ENCODE results near the gene OGDH.

OGDH gene

DNA sequence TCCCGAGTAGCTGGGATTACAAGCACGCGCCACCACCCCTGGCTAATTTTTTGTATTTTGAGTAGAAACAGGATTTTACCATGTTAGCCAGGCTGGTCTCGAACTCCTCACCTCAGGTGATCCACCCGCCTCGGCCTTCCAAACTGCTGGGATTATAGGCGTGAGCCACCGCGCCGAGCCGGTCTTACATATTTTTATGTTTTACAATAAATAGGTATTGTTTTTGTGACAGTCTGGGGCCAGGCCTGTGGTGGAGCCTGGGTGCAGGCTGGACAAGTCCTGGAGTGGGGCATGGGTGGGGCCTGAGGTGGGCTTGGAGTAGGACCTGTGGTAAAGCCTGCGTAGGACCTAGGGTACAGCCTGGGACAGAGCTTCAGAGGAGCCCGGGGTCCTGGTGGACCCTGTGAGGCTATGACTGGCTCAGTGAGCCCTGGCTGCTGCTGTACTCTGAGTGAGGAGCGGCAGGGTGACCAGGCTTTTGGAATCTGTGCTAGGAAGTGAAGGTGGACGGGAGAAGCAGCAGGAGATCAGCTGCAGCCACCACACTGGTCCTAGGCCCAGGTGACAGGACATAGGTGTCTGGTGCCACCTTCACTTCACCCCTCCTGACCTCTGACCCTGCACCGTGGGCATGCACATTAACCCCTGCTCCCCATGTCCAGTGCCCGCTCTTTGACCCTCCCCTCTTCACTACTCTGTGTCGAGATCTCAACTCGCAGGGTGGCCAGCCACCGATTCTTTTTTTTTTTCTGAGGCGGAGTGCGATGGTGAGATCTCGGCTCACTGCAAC is 132.6 kb downstream of the OGDH start:
- DNase-seq: no peak

DNA sequence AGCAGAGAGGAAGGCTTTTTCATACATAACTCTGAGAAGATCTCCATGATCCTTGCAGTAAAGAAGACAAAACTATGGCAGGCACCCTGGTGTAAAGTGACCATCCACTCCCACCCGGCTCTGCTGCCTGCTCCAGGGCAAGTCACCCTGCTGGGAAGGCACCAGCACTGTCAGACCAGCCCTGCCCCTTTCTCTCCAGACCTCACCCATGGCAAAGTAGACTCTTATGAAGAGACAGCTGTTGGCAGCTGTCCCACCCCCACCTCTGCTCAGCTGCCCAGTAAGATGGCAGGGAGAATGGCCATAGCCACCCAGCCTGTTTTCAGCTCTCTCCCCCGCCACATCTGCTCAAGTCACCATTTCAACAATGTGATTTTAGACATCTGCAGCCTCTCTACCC is 133.6 kb downstream of the OGDH start:
- no peak for DNase-seq

DNA sequence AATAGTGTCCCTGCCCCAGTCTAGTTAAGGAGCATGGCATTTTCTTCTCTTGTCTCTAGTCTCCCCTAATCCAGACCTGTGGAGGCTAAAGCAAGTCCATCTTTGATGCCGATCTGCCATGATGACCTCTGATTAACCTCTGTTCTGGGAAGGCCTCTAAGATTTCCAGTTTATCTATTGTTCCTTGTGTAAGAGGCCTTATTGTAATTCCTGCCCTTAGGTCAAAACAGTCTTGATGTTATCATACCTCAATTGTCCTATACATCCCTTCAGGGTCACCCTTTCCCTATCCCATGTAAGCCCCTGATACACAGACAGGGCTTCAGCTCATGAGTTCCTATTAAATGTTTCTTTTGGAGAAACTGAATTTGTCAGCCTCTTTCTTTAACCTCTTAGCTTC is 137.3 kb downstream of the OGDH start:
- no peak for DNase-seq

DNA sequence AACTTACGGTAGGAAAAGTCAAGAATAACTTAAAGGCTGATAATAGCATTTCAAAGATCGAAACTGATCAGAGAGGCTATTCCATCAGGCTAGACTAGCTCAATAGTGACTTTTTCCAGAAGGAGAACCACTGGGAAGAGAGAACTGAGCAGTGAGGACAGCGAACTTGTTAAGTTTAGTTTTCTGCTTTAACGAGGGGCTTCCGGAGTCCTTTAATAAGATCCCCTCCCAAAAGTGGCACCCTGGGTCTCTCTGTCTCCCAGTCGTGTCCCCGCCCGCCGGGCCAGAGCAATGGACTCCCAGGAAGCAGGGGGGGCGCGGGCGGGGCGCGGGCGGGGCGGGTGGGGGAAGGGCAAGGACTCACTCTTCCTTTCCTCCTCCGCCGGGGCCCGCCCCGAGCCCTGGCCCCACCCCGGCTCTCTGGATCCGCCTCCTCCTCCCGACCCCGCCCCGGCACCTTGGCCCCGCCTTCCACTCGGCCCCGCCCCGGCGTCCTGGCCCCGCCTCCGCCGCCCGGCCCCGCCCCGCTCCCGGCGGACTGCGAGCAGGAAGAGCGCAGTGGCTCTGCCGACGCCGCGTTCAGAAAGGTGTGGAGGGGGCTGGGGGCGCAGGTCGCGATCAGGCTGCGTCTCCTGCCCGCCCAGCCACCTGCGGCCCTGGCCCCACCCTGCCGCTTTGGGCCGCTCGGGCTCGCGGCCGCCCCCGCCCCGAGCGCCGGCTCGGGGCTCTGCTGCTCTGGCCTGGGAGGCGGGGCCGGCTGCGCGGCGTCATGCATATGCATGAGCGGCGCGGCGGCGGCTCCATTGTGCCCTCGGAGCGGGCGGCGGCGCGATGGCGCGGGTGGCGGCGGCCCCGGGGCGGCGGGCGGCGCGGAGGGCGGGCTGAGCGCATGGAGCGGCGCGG is 141.9 kb downstream of the OGDH start, which contains the start of gene ZMIZ2:
ZMIZ2 (plus strand) TSS at position 803 of the 903 bp plus-strand sequence. CDS start 7,403 bp downstream, outside the sequence.
- peak; percentile 87 for DNase-seq

DNA sequence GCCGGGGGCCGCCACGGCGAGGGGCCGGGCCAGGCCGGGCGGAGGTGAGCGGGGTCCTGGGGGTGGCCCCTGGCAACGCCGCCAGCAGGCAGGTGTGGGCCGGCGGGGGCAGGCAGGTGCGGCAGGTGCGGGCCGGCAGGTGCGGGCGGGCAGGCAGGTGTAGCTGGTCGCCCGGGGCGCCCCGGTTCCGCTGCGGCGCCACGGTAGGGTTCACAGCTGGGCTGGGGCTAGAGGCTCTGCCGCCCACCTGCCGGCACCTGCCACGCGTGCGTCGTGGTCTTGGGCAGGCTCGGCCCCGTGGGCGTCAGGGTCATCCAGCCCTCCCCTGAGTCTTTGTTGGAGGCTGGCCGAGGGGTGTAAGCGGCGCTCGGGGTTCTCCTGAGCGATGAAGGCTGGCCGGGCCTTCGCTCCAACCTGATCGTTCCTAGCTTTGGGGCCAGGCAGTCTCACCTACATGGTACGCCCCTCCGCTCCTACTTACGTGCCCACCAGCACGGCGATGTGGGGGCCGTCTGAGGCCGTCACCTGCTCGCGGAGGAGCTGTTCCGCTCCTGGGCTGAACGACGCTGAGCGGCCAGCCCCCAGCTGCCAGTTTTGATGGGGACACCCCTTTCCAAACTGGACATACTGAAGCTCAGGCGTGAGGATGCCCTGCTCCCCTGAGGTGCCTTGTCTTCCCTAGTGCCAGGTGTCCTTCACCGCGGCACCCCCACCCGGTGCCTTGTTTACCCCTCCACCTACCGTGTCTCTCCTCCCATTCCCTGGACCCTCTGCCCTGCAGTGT is 142.7 kb downstream of the OGDH start:
- no peak for DNase-seq

DNA sequence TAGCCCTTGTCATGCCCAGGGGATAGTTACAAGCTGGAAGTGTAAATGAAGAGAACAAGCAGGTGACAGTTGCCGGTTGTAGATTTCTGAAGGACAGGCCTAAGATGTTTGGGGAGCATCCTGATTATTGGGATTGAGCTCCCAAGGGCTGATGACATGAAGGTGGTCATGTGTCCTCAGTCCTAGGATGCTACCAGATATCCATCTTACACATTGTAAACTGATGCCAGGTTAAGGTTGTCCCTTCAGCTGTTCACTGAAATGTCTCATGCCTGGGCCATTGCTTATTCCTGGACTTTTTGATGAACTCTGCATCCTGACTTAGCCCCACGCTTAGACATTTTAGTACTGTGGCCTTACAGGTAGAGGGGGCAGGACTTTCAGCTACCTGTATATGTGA is 143.6 kb downstream of the OGDH start:
- no peak for DNase-seq

DNA sequence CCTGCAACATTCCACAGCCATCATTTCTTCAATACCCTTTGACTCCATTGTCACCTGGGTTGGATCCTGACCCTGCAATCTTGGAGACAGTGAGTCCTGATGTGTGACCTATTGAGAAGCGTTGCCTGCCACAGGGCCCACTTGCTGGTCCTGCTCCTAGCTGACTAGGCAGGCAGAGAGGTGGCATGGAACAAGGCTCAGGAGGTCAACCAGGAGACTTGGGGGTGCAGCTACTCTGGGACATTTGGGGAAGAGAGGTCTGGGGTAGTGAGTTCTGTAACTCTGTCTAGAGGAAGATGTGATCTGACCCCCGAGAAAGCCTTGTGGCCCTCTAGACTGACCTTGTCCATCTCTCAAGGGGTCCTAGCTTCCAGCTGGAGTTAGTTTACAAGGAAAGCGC is 144.0 kb downstream of the OGDH start:
- DNase-seq: no peak

DNA sequence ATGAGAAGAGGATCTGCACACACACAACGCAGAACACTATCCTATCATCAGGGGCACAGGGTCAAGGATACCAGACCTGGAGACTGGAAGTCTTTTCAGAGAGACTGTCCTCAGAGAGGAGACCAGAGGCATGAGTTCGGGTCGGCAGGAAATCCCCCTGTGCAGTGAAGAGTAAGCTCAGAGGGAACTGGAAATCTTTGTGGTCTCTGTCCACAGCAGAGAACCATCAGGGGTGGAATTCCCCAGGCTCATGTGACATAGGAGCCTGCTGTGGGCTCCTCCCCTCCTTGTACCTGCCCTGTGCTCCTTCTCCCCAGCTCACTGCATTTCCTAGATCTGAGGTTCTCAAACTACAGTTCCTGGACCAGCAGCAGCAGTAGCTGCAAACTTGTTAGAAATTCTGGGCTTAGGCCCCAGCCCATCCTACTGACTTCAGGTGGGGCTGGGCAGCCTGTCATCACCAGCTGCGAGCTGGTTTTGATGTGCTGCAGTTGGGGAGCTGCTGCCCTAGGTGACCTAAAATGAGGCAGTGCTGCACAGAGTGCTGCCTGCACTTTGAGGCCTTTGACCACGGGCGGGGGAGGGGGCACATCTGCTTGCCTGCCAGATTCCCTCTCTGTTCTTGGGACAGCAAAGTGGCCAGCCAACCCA is 144.6 kb downstream of the OGDH start:
- DNase-seq: no peak

DNA sequence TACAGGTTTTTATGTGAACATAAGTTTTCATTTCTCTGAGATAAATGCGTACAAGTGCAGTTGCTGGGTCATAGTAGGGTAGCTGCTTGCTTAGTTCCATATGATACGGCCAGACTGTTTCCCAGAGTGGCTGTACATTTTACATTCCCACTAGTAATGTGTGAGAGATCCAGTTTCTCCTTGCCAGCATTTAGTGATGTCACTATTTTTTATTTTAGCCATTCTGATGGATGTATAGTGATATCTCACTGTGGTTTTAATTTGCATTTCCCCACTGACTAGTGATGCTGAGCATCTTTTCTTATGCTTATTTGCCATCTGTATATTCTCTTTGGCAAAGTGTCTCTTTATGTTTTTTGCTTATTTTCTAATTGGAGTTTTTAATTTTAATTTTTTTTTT is 146.4 kb downstream of the OGDH start:
- no peak for DNase-seq

DNA sequence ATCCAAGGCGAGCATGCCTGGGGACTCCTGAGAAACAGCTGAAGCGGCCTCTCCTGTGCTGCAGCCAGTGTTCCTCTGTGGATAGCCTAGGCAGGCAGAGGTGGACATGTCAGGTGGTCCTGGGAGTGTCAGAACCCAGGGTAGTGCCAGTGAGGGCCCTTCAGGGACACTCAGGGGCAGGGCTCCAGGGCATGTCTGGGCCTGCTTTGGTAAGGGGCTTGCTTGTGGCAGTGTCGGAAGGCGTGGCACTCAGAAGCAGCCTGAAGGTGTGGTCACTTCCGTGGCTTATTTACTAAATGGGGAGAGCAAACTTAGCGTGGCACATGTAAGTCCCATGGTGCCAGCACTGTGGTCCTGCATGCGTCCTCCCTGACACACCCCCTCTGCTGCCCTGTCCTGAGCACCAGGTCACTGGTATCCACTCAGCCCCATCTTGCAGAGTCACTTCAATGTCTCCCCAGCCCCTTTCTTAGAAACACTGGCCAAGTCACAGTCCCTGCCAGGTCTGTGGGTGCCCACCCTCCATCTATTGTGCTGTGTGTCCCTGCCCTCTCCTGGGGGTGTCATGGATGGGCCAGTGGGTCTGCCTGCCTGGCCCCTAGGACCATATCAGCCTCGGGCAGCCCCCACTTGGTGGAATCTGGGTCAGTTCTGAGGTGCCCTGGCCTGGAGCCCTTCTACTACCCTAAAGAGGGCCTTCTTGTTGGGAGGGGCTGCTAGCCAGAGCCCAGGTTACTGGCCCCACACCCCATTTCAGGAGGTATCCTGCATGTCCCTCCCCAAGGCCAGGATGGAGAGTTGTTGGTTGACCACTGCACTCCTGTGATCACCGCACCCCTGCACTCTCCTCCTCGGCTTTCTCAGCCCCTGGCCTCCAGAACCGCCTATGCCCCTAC is 148.6 kb downstream of the OGDH start:
- no peak for DNase-seq

DNA sequence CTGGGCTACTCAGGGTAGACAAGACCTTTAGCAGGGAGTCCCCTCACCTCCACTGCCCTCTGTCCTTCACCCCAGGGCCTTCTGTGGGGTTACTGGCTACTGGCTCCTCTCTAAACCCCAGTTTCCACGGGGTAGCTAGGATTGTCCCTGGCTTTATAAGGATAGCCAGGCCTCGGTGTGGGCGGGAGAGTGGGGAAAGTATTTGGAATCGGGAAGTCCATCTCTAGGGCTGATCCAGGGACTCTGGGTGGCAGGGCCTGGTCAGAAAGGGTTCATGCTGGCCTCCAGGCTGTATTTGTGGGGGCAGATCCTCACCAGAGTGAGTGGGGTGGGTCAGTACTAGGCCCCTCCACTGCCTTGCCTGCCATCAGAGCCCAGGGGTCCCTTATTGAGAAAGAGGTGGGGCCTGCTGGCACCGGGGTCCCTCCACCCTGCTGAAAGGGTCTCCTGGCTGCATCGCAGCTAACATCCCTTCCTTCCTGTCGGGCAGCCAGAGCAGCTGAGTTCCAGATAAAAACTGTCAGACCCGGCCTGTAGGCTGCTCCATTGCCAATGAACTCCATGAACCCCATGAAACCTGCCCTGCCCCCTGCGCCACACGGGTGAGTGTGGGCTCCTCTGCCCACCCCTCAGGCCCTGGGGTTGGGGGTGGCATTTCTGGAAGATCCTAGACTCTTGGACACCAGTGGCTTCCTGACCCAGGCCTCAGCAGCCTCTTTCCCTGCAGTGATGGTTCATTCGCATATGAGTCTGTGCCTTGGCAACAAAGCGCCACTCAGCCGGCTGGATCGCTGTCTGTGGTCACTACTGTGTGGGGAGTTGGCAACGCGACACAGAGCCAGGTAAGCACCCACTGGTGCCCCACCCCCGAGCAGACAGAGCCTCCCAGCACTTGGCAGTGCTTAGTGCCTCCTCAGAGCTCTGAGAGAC is 149.5 kb downstream of the OGDH start:
- no peak for DNase-seq

DNA sequence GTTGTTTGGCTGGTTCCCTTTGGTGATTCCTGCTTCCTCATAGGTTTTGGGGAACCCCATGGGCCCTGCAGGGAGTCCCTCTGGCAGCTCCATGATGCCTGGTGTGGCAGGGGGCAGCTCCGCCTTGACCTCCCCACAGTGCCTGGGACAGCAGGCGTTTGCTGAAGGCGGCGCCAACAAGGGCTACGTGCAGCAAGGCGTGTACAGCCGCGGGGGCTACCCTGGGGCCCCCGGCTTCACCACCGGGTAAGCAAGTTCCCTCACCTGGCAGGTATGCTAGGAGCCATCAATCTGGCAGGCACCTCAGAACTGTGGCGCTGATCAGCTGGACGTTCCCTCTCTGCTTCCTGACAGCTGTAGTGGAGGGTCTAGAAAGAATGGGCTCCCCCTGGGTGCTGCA is 150.5 kb downstream of the OGDH start:
- no peak for DNase-seq

DNA sequence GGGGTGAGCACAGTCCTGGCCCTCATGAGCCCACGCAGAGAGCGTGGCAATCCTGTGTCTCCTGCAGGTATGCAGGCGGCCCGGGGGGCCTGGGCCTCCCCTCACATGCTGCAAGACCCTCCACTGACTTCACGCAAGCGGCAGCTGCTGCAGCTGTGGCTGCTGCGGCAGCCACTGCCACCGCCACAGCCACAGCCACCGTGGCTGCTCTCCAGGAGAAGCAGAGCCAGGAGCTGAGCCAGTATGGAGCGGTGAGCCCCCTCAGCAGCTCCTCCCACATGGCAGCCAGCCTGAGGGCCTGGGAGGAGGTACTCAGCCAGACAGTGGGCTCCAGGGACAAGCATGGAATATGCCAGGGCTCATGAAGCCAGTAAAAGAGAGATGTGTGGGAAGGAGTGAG is 150.9 kb downstream of the OGDH start:
- DNase-seq: no peak

DNA sequence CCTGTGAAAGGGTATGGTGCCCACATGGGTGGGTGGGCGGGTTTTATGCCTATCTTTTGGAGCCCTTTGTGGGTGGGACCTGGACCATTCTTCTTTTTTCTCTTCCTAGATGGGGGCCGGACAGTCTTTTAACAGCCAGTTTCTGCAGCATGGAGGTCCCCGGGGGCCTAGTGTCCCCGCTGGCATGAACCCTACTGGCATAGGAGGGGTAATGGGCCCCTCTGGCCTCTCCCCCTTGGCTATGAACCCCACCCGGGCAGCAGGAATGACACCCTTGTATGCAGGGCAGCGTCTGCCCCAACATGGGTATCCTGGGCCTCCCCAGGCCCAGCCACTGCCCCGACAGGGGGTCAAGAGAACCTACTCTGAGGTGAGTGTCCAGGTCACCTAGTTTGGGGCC is 151.3 kb downstream of the OGDH start:
- no peak for DNase-seq
